NCI-H226 (cell line): ENCODE data around the gene RPAP3.

Source experiments
- DNase-seq: peaks from one replicate; pipeline ENCODE4 v3.0.0-alpha.2; 2015

The RPAP3 gene

GRCh38 chr12:47742253-47742825 is 36.5 kb upstream of the RPAP3 start:
- no peak for DNase-seq

- peak; percentile 34 for DNase-seq
Measured at GRCh38 chr12:47741340-47741703, 35.5 kb upstream of the RPAP3 start.

GRCh38 chr12:47740606-47741339 is 34.9 kb upstream of the RPAP3 start:
- DNase-seq = no peak

- DNase-seq = no peak
Measured at GRCh38 chr12:47739979-47740378, 34.1 kb upstream of the RPAP3 start.

- DNase-seq = no peak
Measured at GRCh38 chr12:47739297-47739696, 33.5 kb upstream of the RPAP3 start.

GRCh38 chr12:47737936-47738594 is 32.2 kb upstream of the RPAP3 start:
- no peak for DNase-seq

- no peak for DNase-seq
Measured at GRCh38 chr12:47736877-47737676, 31.2 kb upstream of the RPAP3 start.

GRCh38 chr12:47736216-47736615 is 30.4 kb upstream of the RPAP3 start:
- DNase-seq = no peak

GRCh38 chr12:47735649-47736048 is 29.8 kb upstream of the RPAP3 start:
- DNase-seq = no peak

- no peak for DNase-seq
Measured at GRCh38 chr12:47734725-47735480, 29.1 kb upstream of the RPAP3 start.

- DNase-seq = no peak
Measured at GRCh38 chr12:47733142-47733541, 27.3 kb upstream of the RPAP3 start.

- DNase-seq = no peak
Measured at GRCh38 chr12:47732504-47732903, 26.7 kb upstream of the RPAP3 start.

- DNase-seq = no peak
Measured at GRCh38 chr12:47731723-47732122, 25.9 kb upstream of the RPAP3 start.

GRCh38 chr12:47730341-47730744 is 24.5 kb upstream of the RPAP3 start:
- peak; percentile 75 for DNase-seq

GRCh38 chr12:47729233-47729632 is 23.4 kb upstream of the RPAP3 start:
- peak; percentile 56 for DNase-seq

- DNase-seq = no peak
Measured at GRCh38 chr12:47725893-47726292, 20.1 kb upstream of the RPAP3 start.

GRCh38 chr12:47725091-47725772 is 19.4 kb upstream of the RPAP3 start, which contains the start of gene ENDOU:
TSS of gene ENDOU (minus strand) at chr12:47725490. CDS start at chr12:47725413, 77 bp downstream.
- no peak for DNase-seq

GRCh38 chr12:47722941-47723631 is 17.3 kb upstream of the RPAP3 start:
- DNase-seq = no peak

- DNase-seq = no peak
Measured at GRCh38 chr12:47722136-47722834, 16.5 kb upstream of the RPAP3 start.

- DNase-seq = no peak
Measured at GRCh38 chr12:47721431-47721973, 15.7 kb upstream of the RPAP3 start.
